Measurements from ENCODE around the gene YWHAQ.

GRCh38 chr2:9594366-9595054, 36.3 kb downstream of the YWHAQ start:
- TF ChIP-seq POLR2AphosphoS5 (IDR thresholded peaks at IDR 0.05; ENCODE audit: low read depth, low read length) (no peak), POLR2A (IDR thresholded peaks at IDR 0.05; ENCODE audit: low read depth, low read length) (no peak), TAF1 (IDR thresholded peaks at IDR 0.05; ENCODE audit: borderline replicate concordance, low read depth, low read length) (no peak)

Measured in GM12892 (cell line).